Measurements from ENCODE around the gene BUB3. TPM values are rescaled to one million over a fixed set of nuclear protein-coding genes. Genes with fewer than 3 reads are reported as not detected.

Gene BUB3
- total RNA-seq, 1 experiment from 2014 or later: 180 TPM

GRCh38 chr10:123154092-123154710 is at the start of gene BUB3 (continued):
- TF ChIP-seq HMGXB4 (CRISPR knock-in tag; IDR thresholded peaks at IDR 0.05) (no peak), ZNF281 (CRISPR knock-in tag; IDR thresholded peaks at IDR 0.05) (no peak), ZNF512 (CRISPR knock-in tag; IDR thresholded peaks at IDR 0.05; ENCODE audit: borderline replicate concordance) (no peak), NFE2L1 (CRISPR knock-in tag; IDR thresholded peaks at IDR 0.05) (no peak), ZNF425 (CRISPR knock-in tag; conservative IDR thresholded peaks at IDR 0.05) (no peak), E2F4 (CRISPR knock-in tag; IDR thresholded peaks at IDR 0.05; ENCODE audit: borderline replicate concordance, low read depth) (no peak), MXD4 (CRISPR knock-in tag; IDR thresholded peaks at IDR 0.05; ENCODE audit: borderline replicate concordance) (no peak), AR (CRISPR knock-in tag; IDR thresholded peaks at IDR 0.05) (no peak), FOXP1 (CRISPR knock-in tag; IDR thresholded peaks at IDR 0.05; ENCODE audit: borderline replicate concordance) (no peak), EMX1 (CRISPR knock-in tag; IDR thresholded peaks at IDR 0.05) (no peak), ZNF121 (CRISPR knock-in tag; IDR thresholded peaks at IDR 0.05) (no peak), ELF4 (CRISPR knock-in tag; IDR thresholded peaks at IDR 0.05; ENCODE audit: low read depth) (no peak), ZNF317 (CRISPR knock-in tag; IDR thresholded peaks at IDR 0.05; ENCODE audit: borderline replicate concordance, low read depth) (no peak), ZNF232 (CRISPR knock-in tag; IDR thresholded peaks at IDR 0.05) (no peak), GABPB1 (CRISPR knock-in tag; IDR thresholded peaks at IDR 0.05) (peak; percentile 66), NFYB (CRISPR knock-in tag; conservative IDR thresholded peaks at IDR 0.05; ENCODE audit: low read depth) (peak; percentile 84), TCF7 (CRISPR knock-in tag; IDR thresholded peaks at IDR 0.05; ENCODE audit: low read depth) (no peak), ZNF416 (CRISPR knock-in tag; IDR thresholded peaks at IDR 0.05) (no peak), NR3C1 (CRISPR knock-in tag; conservative IDR thresholded peaks at IDR 0.05; ENCODE audit: low read depth) (no peak), ZBTB43 (CRISPR knock-in tag; IDR thresholded peaks at IDR 0.05) (no peak), FOXJ3 (CRISPR knock-in tag; IDR thresholded peaks at IDR 0.05; ENCODE audit: borderline replicate concordance) (no peak), CREM (CRISPR knock-in tag; IDR thresholded peaks at IDR 0.05) (peak; percentile 56; the same call in 1 of the 2 replicates), RORB (CRISPR knock-in tag; IDR thresholded peaks at IDR 0.05) (no peak)
